Measurements from ENCODE around the gene ALOX5AP.

GRCh38 chr13:30715372-30715756 lies 20.0 kb upstream of the ALOX5AP start:
- TF ChIP-seq CTCF (IDR thresholded peaks at IDR 0.05) (no peak), POLR2A (IDR thresholded peaks at IDR 0.05) (no peak)

All from right lobe of liver (tissue), 4 donors.